Measurements from ENCODE around the gene SLC26A2.

GRCh38 chr5:150000990-150001659 lies 40.6 kb downstream of the SLC26A2 start:
- TF ChIP-seq EZH2 (IDR thresholded peaks at IDR 0.05; ENCODE audit: insufficient read depth, poor library complexity, severe bottlenecking) = no peak
- TF ChIP-seq EZH2phosphoT487 (IDR thresholded peaks at IDR 0.05; ENCODE audit: insufficient read depth, low read depth) = no peak

Measured in GM23248 (cell line).